WI38 (cell line): Measurements from ENCODE around the gene FBXO47.

Experiments used
- H3K4me3 ChIP-seq: 2 replicates; pipeline ENCODE4 v1.5.1; 2011; ENCODE audit warnings: low read depth, mild to moderate bottlenecking, control low read depth, low read length
- CTCF ChIP-seq: IDR thresholded peaks from 2 replicates; pipeline ENCODE4 v1.5.1; 2012; ENCODE audit warnings: low read depth, mild to moderate bottlenecking, control low read depth, low read length

FBXO47 gene

GRCh38 chr17:38996660-38997337, 29.6 kb upstream of the FBXO47 start:
- no peak overlapping the region for H3K4me3 ChIP-seq
- TF ChIP-seq CTCF = no peak

GRCh38 chr17:38994026-38994425, 26.8 kb upstream of the FBXO47 start:
- no peak for TF ChIP-seq CTCF
- no peak overlapping the region for H3K4me3 ChIP-seq

DNA sequence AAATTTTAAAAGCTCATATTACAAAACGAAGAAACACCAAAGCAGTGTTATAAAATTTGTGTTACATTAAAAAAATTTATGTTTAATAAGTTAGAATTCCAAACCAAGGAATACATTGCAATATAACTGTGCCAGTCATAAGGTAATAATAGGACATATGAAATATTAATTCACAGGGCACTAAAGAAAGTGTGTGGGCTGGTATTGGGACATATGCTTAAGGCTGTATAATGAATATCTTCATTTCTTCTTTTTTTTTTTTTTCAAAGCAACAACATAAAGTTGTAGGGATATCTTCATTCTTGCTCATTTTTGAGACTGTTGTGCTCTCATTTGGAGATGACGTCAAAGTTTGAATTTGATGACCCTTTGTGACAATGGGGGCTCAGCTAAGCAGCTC, 17.5 kb upstream of the FBXO47 start:
- H3K4me3 ChIP-seq = no peak overlapping the region
- no peak for TF ChIP-seq CTCF

DNA sequence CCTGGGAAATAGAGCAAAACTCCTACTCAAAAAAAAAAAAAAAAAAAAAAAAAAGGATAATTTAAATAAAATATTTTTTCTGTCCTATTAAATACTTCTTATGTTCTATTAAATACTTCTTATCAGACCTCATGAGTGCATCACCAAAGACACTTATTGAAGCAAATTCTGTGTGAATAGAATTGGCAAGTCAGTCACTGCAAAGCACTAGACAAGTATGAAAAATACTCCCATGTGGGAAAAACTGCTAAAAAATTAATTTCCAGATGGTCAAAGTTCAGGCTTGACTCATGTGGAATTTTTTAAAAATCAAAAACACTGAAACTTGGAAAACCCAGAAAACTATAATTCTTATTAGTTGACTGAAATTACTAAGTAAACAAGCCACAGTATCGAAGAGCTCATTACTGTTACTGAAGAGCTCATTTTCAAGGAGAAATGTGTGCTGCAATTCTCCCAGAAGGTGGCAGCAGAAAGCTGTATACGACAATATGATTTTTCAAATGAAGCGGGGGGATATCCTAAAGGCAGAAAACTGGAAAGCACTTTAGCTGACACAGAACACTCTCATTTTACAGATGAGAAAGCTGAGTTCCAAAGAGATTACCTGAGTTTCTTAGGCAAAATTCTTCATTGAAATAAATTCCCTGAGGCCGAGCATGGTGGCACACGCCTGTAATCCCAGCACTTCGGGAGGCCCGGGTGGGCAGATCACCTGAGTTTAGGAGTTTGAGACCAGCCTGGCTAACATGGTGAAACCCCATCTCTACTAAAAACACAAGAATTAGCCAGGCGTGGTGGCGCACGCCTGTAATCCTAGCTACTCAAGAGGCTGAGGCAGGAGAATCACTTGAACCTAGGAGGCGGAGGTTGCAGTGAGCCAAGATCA, 15.9 kb upstream of the FBXO47 start:
- peak; percentile 55; the same call in 1 of the 2 replicates for TF ChIP-seq CTCF
- no peak overlapping the region for H3K4me3 ChIP-seq

- TF ChIP-seq CTCF = no peak
- no peak overlapping the region for H3K4me3 ChIP-seq
Observed at GRCh38 chr17:38981636-38982035, 14.4 kb upstream of the FBXO47 start.

- H3K4me3 ChIP-seq = no peak overlapping the region
- no peak for TF ChIP-seq CTCF
Observed at GRCh38 chr17:38980490-38981217, 13.5 kb upstream of the FBXO47 start.
